Measurements from ENCODE around the gene PLPP4. TPM values are rescaled to one million over a fixed set of nuclear protein-coding genes. Genes with fewer than 3 reads are reported as not detected.

The PLPP4 gene
- total RNA-seq, 1 experiment from 2014 or later: not detected

GRCh38 chr10:120571266-120571665, 114.2 kb downstream of the PLPP4 start:
- Histone ChIP-seq H3K18ac (ENCODE audit: insufficient read length, low read depth, low read length) (no peak overlapping the region), H3K4me1 (ENCODE audit: insufficient read depth, low read length) (no peaks in the 10 kb centered on the region), H3K14ac (ENCODE audit: insufficient read depth, low read length) (no peak overlapping the region), H3T11ph (ENCODE audit: low read length) (no peak overlapping the region), H4K8ac (replicated peaks; ENCODE audit: insufficient read length, low read depth, low read length) (no peak overlapping the region), H3K27ac (ENCODE audit: insufficient read length, low read depth, low read length) (no peak overlapping the region), H2BK12ac (ENCODE audit: insufficient read length, low read depth, low read length) (no peak overlapping the region), H3K4me2 (ENCODE audit: insufficient read depth, insufficient read length, low read length) (no peak overlapping the region), H3K56ac (ENCODE audit: insufficient read length, low read depth, low read length) (no peak overlapping the region), H4K91ac (ENCODE audit: insufficient read length, low read depth, low read length) (no peak overlapping the region), H3K4ac (ENCODE audit: low read depth, low read length) (no peak overlapping the region), H3K79me2 (ENCODE audit: insufficient read depth, low read length) (no peaks in the 10 kb centered on the region), H3K23me2 (ENCODE audit: insufficient read length, low read depth, low read length, poor library complexity, severe bottlenecking) (no peaks in the 10 kb centered on the region), H3K23ac (ENCODE audit: insufficient read length, low read depth, low read length) (no peak overlapping the region), H3K27me3 (ENCODE audit: insufficient read depth, low read length) (no peaks in the 10 kb centered on the region; the same call in 1 of the 2 replicates), H2BK15ac (ENCODE audit: low read depth, low read length) (no peak overlapping the region), H2BK5ac (ENCODE audit: insufficient read length, low read length) (no peak overlapping the region), H2BK120ac (ENCODE audit: low read depth, low read length, poor library complexity, severe bottlenecking) (no peak overlapping the region), H3K9ac (ENCODE audit: extremely low read depth, insufficient read length, low read length) (no peak overlapping the region), H2AFZ (ENCODE audit: low read length) (no peak overlapping the region), H4K20me1 (ENCODE audit: control insufficient read depth, insufficient read depth, insufficient read length) (no peaks in the 10 kb centered on the region), H3K9me3 (ENCODE audit: control insufficient read depth, low read depth, low read length) (no peaks in the 10 kb centered on the region), H4K5ac (ENCODE audit: insufficient read length, low read depth, low read length) (no peak overlapping the region), H3K79me1 (ENCODE audit: insufficient read depth, low read depth, low read length, poor library complexity, severe bottlenecking) (no peaks in the 10 kb centered on the region), H2AK5ac (ENCODE audit: insufficient read length, low read length) (no peak overlapping the region), H2BK20ac (ENCODE audit: low read depth, low read length, poor library complexity, severe bottlenecking) (no peak overlapping the region)
- H3K27me3 Mint-ChIP-seq (ENCODE audit: low read depth): peaks cover 3% of the 10 kb centered on the region; the same call in 1 of the 2 replicates
- TF ChIP-seq, protein P1, sequence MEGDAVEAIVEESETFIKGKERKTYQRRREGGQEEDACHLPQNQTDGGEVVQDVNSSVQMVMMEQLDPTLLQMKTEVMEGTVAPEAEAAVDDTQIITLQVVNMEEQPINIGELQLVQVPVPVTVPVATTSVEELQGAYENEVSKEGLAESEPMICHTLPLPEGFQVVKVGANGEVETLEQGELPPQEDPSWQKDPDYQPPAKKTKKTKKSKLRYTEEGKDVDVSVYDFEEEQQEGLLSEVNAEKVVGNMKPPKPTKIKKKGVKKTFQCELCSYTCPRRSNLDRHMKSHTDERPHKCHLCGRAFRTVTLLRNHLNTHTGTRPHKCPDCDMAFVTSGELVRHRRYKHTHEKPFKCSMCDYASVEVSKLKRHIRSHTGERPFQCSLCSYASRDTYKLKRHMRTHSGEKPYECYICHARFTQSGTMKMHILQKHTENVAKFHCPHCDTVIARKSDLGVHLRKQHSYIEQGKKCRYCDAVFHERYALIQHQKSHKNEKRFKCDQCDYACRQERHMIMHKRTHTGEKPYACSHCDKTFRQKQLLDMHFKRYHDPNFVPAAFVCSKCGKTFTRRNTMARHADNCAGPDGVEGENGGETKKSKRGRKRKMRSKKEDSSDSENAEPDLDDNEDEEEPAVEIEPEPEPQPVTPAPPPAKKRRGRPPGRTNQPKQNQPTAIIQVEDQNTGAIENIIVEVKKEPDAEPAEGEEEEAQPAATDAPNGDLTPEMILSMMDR (conservative IDR thresholded peaks at IDR 0.05): no peak
- H3K36me3 Mint-ChIP-seq (ENCODE audit: insufficient read depth in 1 of 3, low read depth in 3 of 3): no peaks in the 10 kb centered on the region
- peaks cover 10 to 13% of the 10 kb centered on the region in 2 experiments for H3K4me1 Mint-ChIP-seq
- no peak for DNase-seq
- no peaks in the 10 kb centered on the region for H3K9me3 Mint-ChIP-seq
- H3K27ac Mint-ChIP-seq: no peak overlapping the region
- H3K4me3 Mint-ChIP-seq: no peak overlapping the region

Data from H9 (cell line).